ENCODE measurements around the gene SPRY2. TPM values are rescaled to one million over a fixed set of nuclear protein-coding genes. Genes with fewer than 3 reads are reported as not detected.

SPRY2 gene, protein sequence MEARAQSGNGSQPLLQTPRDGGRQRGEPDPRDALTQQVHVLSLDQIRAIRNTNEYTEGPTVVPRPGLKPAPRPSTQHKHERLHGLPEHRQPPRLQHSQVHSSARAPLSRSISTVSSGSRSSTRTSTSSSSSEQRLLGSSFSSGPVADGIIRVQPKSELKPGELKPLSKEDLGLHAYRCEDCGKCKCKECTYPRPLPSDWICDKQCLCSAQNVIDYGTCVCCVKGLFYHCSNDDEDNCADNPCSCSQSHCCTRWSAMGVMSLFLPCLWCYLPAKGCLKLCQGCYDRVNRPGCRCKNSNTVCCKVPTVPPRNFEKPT
- polyA plus RNA-seq (ENCODE audit: low read depth in 6 of 6) = 1 to 10 TPM in 3 of 6 donors, under 1 TPM in 3; 0.18 to 7.3 (median 1.2) TPM

DNA sequence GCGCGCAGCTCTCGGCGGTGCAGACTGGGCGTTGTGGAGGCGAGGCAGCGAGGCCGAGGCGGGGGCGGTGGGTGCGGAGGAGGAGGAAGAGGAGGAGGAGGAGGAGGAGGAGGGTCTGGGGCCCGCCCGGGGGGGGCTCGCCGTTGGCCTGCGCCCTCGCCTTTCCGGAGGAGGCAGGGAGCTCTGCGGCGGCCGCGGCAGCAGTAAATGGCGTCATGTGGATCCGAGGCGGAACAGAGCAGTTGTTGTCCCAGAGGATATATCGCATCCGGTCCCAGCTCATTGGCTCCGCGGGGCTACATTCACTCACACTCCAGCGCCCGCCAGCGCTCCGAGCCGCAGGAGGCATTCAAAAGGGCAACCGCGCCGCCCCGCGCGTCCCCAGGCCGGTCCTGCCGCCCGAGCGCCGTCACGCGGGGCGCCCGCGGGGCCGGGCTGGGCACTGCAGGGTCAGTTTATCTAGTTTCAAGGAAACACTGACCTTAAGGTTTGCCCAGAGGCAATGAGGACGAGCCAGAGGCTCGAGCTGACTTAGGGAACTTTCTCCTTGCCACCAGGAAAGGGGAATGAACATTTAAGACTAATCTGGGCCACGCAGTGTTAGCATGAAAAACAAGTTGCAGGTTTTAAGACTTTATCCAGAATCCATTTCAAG is at the start of gene SPRY2:
Gene SPRY2 (minus strand): TSS at position 26 of the 655 bp plus-strand sequence. CDS start 3,421 bp downstream, outside the sequence.
- H3K9me3 Mint-ChIP-seq = no peaks in the 10 kb centered on the region
- H3K36me3 Mint-ChIP-seq = no peaks in the 10 kb centered on the region
- peak within 1 kb of the TSS in 5 of 6 donors; percentile 1 to 79 (median 47) for H3K27ac Mint-ChIP-seq
- peak; percentile 51 for DNase-seq
- peaks cover 11 to 28% (median 16%) of the 10 kb centered on the region in 3 donors for H3K4me1 Mint-ChIP-seq
- ATAC-seq (ENCODE audit: low read depth in 2 of 2) = peak; percentile 50 to 57
- peak within 1 kb of the TSS in 6 of 8 donors; percentile 83 to 95 (median 90) for H3K4me3 Mint-ChIP-seq
- peaks cover 21 to 33% (median 30%) of the 10 kb centered on the region in 3 donors for H3K27me3 Mint-ChIP-seq

DNA sequence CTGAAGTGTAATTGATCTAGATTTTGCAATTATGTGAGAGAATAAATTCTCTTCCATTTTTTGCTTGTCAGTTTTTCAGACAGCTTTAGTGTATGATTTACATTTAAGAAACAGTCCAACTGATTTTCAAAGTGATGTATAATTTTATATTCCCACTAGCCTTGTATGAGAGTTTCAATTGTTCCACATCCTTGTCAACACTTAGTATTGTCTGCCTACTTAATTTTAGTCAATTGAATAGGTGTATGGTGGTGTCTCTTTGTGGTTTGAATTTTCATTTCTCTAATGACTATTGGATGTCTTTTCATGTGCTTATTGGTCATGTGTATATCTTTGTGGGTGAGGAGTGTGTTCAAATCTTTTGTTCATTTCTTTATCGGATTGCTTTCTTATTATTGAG is 49.4 kb upstream of the SPRY2 start:
- H3K36me3 Mint-ChIP-seq = peaks cover 0 to 8% of the 10 kb centered on the region in 2 donors
- no peak overlapping the region for H3K27ac Mint-ChIP-seq
- peaks cover 0 to 7% (median 5%) of the 10 kb centered on the region in 3 donors for H3K4me1 Mint-ChIP-seq
- H3K27me3 Mint-ChIP-seq = peaks cover 0 to 7% (median 4%) of the 10 kb centered on the region in 3 donors
- no peak for DNase-seq
- no peak for ATAC-seq (ENCODE audit: low read depth in 2 of 2)
- H3K9me3 Mint-ChIP-seq = peaks cover 10 to 24% (median 17%) of the 10 kb centered on the region in 7 donors
- no peak overlapping the region for H3K4me3 Mint-ChIP-seq

DNA sequence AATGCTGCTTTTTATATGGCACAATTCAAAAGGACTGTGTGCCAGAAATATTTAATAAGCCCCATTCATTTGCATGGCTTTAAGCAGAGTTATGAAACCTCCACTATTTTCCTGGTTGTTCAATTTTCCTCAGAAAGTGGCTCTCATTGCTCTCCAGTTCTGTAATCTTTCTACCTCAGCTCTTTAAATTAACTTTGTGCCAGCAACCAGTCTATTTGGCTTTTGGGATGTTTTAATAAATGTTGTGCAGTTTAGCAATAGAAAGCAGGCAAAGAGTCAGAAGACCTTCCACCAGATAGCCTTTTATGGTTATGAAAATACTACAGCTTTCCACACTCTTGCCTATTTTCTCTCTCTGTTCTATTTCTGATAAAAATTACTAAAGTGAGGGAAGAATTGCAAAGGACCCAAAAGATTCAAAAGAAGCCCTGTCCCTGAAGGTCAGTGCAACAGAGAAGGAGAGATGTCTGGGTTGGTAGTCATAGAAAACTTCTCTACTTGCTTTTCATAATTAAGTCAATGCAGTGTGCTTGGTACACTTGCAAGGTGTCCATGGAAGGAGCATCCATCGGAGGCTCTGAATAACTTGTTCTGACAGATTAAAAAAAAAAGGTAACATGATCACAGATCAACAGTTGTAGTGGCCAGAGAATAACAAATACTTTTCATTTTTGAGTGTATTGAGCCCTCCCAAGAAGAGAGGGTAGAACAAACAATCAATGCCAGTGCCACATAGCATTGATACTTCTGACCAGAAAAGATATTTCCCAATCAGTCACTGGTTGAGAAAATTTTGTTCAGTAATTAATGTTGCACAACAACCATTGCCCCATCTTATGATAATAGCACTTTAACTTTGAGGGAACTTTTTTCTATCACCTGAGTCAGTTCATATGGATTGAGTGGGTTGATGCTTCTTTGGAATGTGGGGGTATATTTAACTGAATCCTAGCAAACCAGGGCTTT is 48.4 kb upstream of the SPRY2 start:
- Mint-ChIP-seq H3K36me3 (peaks cover 0 to 8% of the 10 kb centered on the region in 2 donors), H3K27me3 (peaks cover 0 to 7% (median 4%) of the 10 kb centered on the region in 3 donors), H3K9me3 (peaks cover 10 to 21% (median 12%) of the 10 kb centered on the region in 7 donors), H3K4me1 (peaks cover 0 to 7% (median 5%) of the 10 kb centered on the region in 3 donors), H3K27ac (no peak overlapping the region), H3K4me3 (no peak overlapping the region)
- ATAC-seq (ENCODE audit: low read depth in 2 of 2) = no peak
- DNase-seq = no peak

DNA sequence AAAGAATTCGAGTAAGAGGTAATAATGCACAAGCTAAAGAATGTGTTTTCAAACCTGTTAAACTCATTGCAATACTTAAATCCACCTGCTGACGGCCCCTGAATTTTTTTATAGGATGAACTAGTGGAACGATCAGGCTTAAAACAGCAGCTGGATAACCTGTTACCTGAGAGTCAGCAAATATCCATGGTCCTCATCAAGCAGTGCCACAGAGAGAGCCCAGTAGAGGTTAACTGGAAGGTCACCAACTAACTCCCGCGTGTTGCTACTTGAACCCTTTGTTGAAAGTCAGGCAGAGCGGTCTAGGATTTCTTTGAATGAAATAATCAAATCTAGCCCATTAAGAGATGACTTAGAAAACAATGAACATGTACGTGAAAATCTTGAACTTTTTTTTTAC is 47.6 kb upstream of the SPRY2 start:
- Mint-ChIP-seq H3K4me3 (no peak overlapping the region), H3K27me3 (peaks cover 0 to 4% (median 2%) of the 10 kb centered on the region in 3 donors), H3K27ac (no peak overlapping the region), H3K4me1 (peaks cover 0 to 7% (median 5%) of the 10 kb centered on the region in 3 donors), H3K36me3 (peaks cover 0 to 2% of the 10 kb centered on the region in 2 donors), H3K9me3 (peaks cover 4 to 14% (median 7%) of the 10 kb centered on the region in 7 donors)
- ATAC-seq (ENCODE audit: low read depth in 2 of 2) = no peak
- no peak for DNase-seq

DNA sequence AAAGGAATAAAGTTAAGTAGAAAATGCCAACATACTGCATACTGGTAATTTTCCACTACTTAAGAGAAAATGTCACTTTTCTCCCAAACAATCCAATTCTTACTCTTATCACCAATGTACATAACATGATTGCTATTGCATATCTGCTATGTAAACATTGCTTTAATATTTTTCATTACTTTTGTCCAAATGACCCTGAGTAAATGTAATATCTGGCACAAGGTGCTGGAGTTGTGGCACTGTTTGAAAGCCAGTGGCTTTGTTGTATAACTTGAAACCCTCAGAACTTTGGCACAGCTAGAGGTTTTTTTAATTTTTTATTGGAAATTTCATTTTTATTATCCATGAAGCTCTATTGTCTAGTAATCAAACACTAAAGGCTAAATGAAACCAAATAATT is 45.7 kb upstream of the SPRY2 start:
- peaks cover 0 to 4% (median 0%) of the 10 kb centered on the region in 3 donors for H3K27me3 Mint-ChIP-seq

DNA sequence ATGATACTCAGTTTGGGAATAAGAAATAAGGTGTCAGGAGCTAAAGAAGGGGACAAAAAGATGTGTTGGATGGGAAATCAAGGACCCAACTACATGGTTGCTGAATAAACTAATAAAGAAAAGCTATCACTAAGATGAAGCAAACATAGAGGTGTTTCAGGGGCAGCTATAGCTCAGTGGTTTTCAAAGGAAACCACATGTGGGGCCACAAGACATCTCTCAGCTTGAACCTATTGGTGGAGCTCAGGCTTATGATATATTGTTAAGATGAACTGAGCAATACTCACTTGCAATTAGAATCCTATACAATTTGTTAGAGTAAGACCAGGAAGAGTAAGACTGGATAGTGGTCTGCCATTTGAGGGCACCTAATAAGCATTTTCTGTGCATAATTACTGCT is 45.1 kb upstream of the SPRY2 start:
- Mint-ChIP-seq H3K27ac (peak overlapping the region in 1 of 6 donors; percentile 12), H3K27me3 (peaks cover 0 to 4% (median 0%) of the 10 kb centered on the region in 3 donors), H3K4me3 (no peak overlapping the region), H3K9me3 (peaks cover 0 to 10% (median 5%) of the 10 kb centered on the region in 7 donors), H3K4me1 (peaks cover 0 to 7% (median 5%) of the 10 kb centered on the region in 3 donors), H3K36me3 (no peaks in the 10 kb centered on the region)
- DNase-seq (no peak), ATAC-seq (ENCODE audit: low read depth in 2 of 2) (peak in 1 of 2 donors; percentile 33)

More for the DNA sequence above, 45.7 kb upstream of the SPRY2 start:
- no peak for DNase-seq
- Mint-ChIP-seq H3K36me3 (no peaks in the 10 kb centered on the region), H3K4me3 (no peak overlapping the region), H3K9me3 (peaks cover 0 to 10% (median 5%) of the 10 kb centered on the region in 7 donors), H3K4me1 (peaks cover 0 to 7% (median 5%) of the 10 kb centered on the region in 3 donors), H3K27ac (no peak overlapping the region)
- ATAC-seq (ENCODE audit: low read depth in 2 of 2) = no peak

DNA sequence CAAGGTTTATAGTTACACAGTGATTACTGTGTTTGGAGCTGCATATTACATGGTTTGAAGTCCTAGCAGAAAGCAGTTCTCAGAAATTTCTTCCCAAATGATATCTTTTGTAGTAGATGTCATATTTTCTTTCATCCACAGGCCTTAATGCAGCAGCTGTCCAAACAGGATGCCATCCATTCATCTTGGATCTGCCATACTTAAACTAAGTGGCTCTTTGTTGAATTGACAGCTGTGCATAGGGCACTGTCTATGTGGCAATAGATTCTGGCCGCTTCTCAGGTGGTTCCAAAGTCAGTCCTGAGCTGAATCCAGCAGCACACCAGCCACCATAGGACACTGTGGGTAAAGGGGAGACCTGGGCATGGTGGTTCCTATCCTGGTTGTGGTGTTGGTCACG is 41.6 kb upstream of the SPRY2 start:
- DNase-seq (no peak), ATAC-seq (ENCODE audit: low read depth in 2 of 2) (no peak)
- Mint-ChIP-seq H3K27ac (no peak overlapping the region), H3K4me1 (peaks cover 0 to 7% (median 5%) of the 10 kb centered on the region in 3 donors), H3K27me3 (peaks cover 0 to 4% (median 0%) of the 10 kb centered on the region in 3 donors), H3K4me3 (no peak overlapping the region), H3K36me3 (no peaks in the 10 kb centered on the region), H3K9me3 (no peaks in the 10 kb centered on the region)

DNA sequence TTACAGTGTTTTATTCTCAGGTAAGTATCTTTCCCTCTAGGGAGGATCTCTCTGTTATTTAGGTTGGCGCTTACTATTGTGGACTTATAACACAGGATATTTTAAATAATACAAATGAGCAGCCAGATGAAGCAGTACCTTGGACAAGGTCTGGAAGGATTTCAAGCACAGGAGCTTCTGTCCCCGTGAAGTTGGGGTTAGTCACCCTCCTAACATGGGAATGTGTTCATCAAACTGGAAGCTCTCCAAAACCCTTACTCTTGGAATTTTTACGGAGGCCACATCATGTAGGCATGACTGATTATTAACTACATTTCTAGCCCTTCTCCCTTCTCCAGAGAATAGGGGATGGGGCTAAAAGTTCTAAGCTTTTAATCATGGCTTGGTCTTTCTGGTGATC is 38.3 kb upstream of the SPRY2 start:
- Mint-ChIP-seq H3K4me1 (no peaks in the 10 kb centered on the region), H3K4me3 (no peak overlapping the region), H3K27ac (no peak overlapping the region), H3K9me3 (no peaks in the 10 kb centered on the region), H3K27me3 (no peaks in the 10 kb centered on the region), H3K36me3 (no peaks in the 10 kb centered on the region)
- DNase-seq (no peak), ATAC-seq (ENCODE audit: low read depth in 2 of 2) (no peak)

DNA sequence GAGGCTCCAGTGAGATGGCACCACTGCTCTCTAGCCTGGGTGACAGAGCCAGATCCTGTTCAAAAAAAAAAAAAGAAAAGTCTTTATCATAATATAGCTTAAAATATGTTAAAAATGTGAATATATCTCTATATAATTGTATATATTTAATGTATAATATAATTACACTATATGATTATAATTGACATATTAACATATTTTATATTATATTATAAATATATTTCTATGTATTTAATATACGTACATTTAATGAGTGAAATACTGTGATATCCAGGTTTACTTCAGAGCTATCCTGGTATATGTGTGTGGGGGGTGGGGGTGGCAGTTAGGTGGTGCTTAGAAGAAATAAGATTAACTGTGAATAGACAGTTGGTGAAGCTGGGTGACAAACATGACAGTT is 35.6 kb upstream of the SPRY2 start:
- Mint-ChIP-seq H3K27me3 (no peaks in the 10 kb centered on the region), H3K4me1 (no peaks in the 10 kb centered on the region), H3K36me3 (no peaks in the 10 kb centered on the region), H3K9me3 (no peaks in the 10 kb centered on the region), H3K27ac (no peak overlapping the region), H3K4me3 (no peak overlapping the region)
- DNase-seq (no peak), ATAC-seq (ENCODE audit: low read depth in 2 of 2) (no peak)

DNA sequence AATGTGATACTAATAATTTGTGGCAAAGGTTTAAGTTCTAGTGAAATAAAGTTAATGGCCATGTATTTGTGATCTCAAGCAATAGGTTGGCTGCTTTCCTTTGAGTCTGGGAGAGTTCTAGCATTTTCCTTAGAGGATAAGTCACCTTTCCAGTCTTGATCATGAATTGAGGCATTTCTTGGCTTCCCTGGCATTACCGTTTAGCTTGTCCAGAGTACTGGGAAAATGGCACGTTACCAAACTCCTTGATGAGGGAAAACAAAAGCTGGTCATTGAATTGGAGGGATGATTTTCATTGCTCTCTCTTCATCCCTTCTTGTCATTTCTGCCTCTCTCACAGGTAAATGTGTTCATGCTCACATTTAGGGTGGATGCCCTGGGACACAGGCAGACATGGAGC is 34.0 kb upstream of the SPRY2 start:
- H3K36me3 Mint-ChIP-seq = no peaks in the 10 kb centered on the region
- no peaks in the 10 kb centered on the region for H3K4me1 Mint-ChIP-seq
- no peaks in the 10 kb centered on the region for H3K9me3 Mint-ChIP-seq
- no peak overlapping the region for H3K27ac Mint-ChIP-seq
- DNase-seq (no peak), ATAC-seq (ENCODE audit: low read depth in 2 of 2) (no peak)
- H3K27me3 Mint-ChIP-seq = no peaks in the 10 kb centered on the region
- H3K4me3 Mint-ChIP-seq = no peak overlapping the region

DNA sequence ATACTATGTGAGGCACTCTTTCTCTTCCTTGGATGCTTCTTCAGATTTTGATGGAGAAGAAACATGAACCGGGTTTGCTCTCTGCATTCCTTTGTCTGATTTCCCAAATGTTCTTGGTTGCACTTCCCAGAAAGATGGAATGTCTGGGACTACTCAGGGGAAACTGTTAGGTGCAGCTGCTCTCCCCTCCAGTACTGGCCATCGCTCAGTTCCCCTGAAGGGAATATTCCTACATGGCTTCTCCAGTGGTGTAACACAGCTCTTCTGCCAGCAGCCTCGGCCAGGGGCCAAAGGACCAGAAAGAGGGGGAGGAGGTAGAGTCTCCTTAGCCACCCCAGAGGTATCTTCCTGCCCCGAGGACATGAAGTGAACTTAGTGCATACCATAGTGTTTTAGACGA is 33.5 kb upstream of the SPRY2 start:
- Mint-ChIP-seq H3K4me3 (peak overlapping the region in 1 of 8 donors; percentile 17), H3K4me1 (no peaks in the 10 kb centered on the region), H3K27ac (peak overlapping the region in 1 of 6 donors; percentile 60), H3K36me3 (no peaks in the 10 kb centered on the region), H3K27me3 (no peaks in the 10 kb centered on the region), H3K9me3 (no peaks in the 10 kb centered on the region)
- ATAC-seq (ENCODE audit: low read depth in 2 of 2) = no peak
- DNase-seq = no peak

DNA sequence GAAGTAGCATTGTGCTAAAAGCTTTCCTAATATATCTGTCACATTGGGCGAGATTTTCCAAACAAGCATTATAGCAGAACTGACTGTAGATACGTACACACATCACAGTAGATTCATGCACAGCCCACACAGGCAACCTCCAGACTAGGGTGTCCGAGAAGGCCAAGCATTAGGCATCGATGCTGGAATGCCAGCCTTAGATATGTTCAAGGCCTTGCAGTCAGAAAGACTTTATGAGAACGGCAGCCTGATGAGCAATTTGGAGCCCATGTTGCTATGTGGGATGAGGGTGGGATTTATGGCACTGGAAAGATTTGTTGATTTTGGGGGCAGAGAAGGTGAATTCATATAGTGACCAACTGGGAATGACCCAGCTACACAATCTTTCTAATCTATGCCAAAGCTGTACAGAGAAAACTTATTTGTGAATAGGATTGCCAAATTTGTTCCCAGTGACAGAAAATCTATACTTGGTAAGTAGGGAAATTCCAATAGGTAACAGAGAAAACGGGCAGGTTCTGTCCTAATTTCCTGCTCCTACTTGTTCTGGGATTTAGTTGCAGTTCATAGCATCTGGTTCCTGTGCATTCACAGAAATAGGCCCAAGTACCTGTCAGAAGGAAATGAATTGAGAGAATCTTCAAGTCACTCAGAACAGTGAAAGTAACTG is 31.0 kb upstream of the SPRY2 start:
- ATAC-seq (ENCODE audit: low read depth in 2 of 2) = no peak
- Mint-ChIP-seq H3K4me3 (no peak overlapping the region), H3K27ac (peak overlapping the region in 1 of 6 donors; percentile 11), H3K36me3 (no peaks in the 10 kb centered on the region), H3K4me1 (no peaks in the 10 kb centered on the region), H3K27me3 (no peaks in the 10 kb centered on the region), H3K9me3 (no peaks in the 10 kb centered on the region)
- no peak for DNase-seq
